Thymus (tissue), 11 donors: ENCODE measurements around the gene ZBED4. TPM values are rescaled to one million over a fixed set of nuclear protein-coding genes. Genes with fewer than 3 reads are reported as not detected.

Experiments
- DNase-seq, 9 donors: peaks; one replicate each; pipeline ENCODE4 v3.0.0-alpha.2; 2013; ENCODE audit warnings: low spot score in 9 of 9, low read depth in 6 of 9, missing footprints in 1 of 9
- H3K27ac ChIP-seq, 2 donors: one replicate each; pipeline ENCODE4 v1.5.1; 2013; ENCODE audit warnings: control low read depth in 1 of 2, low read depth in 1 of 2, low read length in 1 of 2, mild to moderate bottlenecking in 1 of 2, moderate library complexity in 1 of 2
- H3K27me3 ChIP-seq, 2 donors: one replicate each; pipeline ENCODE4 v1.5.1; 2013; ENCODE audit warnings: low read length in 1 of 2; ENCODE audit not compliant: control insufficient read depth in 2 of 2, insufficient read depth in 1 of 2
- H3K36me3 ChIP-seq, 2 donors: one replicate each; pipeline ENCODE4 v1.5.1; 2013; ENCODE audit warnings: low read length in 1 of 2, mild to moderate bottlenecking in 1 of 2, moderate library complexity in 1 of 2; ENCODE audit not compliant: control insufficient read depth in 2 of 2, insufficient read depth in 2 of 2
- H3K4me1 ChIP-seq, 2 donors: one replicate each; pipeline ENCODE4 v1.5.1; 2013; ENCODE audit warnings: low read length in 2 of 2; ENCODE audit not compliant: control insufficient read depth in 2 of 2, insufficient read depth in 2 of 2
- H3K4me3 ChIP-seq, 2 donors: one replicate each; pipeline ENCODE4 v1.5.1; 2013; ENCODE audit warnings: low read length in 2 of 2, control low read depth in 1 of 2, mild to moderate bottlenecking in 1 of 2
- H3K9me3 ChIP-seq, 2 donors: one replicate each; pipeline ENCODE4 v1.5.1; 2013; ENCODE audit warnings: low read length in 1 of 2, mild to moderate bottlenecking in 1 of 2; ENCODE audit not compliant: control insufficient read depth in 2 of 2, insufficient read depth in 1 of 2
- WGBS: extraction: QIAGEN DNeasy Blood & Tissue Kit; methylation state at CpG from one replicate; pipeline ENCODE4 v1.1.7; 2013; 5-methylcytosine and 5-hydroxymethylcytosine counted together
- polyA plus RNA-seq: library from polyadenylated mRNA; stranded (reverse); fragments of 200-250 nt; gene quantifications from one replicate; pipeline ENCODE4 v1.2.3, GENCODE V29; 2013
- total RNA-seq: library from RNA; stranded (reverse); fragments of 120-200 nt; gene quantifications from one replicate; pipeline ENCODE4 v1.2.4, GENCODE V29; 2013
- donor health status: healthy.

The ZBED4 gene
- total and polyA plus RNA-seq, 2 donors = 6.4 to 9.9 TPM

GRCh38 chr22:49897015-49897684 is 43.5 kb downstream of the ZBED4 start:
- no peaks in the 10 kb centered on the region for H3K4me1 ChIP-seq
- H3K36me3 ChIP-seq = peaks cover 15 to 29% of the 10 kb centered on the region in 2 donors
- no peak overlapping the region for H3K4me3 ChIP-seq
- no peaks in the 10 kb centered on the region for H3K27me3 ChIP-seq
- DNase-seq = no peak
- 93% methylated on average over 8 of the region's 8 CpGs for WGBS
- peaks cover 0 to 7% of the 10 kb centered on the region in 2 donors for H3K9me3 ChIP-seq
- H3K27ac ChIP-seq = no peak overlapping the region

DNA sequence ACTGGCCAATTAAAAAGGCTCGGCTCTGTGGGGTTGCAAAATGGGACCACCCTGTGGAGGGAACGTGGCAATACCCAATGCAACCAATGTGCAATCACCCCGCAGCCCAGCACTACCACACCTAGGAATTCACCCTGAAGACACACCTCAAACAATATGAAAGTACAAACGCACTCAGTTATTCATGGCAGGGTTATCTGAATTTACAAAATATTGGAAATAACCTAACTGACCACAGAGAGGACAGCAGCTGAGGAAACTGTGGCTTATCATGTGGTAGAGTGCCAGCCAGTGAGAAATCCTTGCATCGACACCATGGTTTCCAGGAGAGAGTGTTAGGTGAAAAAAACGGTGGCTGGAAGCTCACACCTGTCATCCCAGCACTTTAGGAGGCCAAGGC is 45.9 kb downstream of the ZBED4 start:
- 94% methylated on average over 6 of the region's 6 CpGs for whole genome bisulfite sequencing

GRCh38 chr22:49900441-49901230 is 47.0 kb downstream of the ZBED4 start:
- no peak for DNase-seq
- 96% methylated on average over 30 of the region's 30 CpGs for WGBS
- Histone ChIP-seq H3K4me1 (no peaks in the 10 kb centered on the region), H3K27me3 (no peaks in the 10 kb centered on the region), H3K9me3 (no peaks in the 10 kb centered on the region), H3K4me3 (no peak overlapping the region), H3K27ac (no peak overlapping the region), H3K36me3 (peaks cover 27 to 53% of the 10 kb centered on the region in 2 donors)

More for the DNA sequence above, 45.9 kb downstream of the ZBED4 start:
- H3K27me3 ChIP-seq = no peaks in the 10 kb centered on the region
- peaks cover 27 to 46% of the 10 kb centered on the region in 2 donors for H3K36me3 ChIP-seq
- no peak for DNase-seq
- peaks cover 0 to 3% of the 10 kb centered on the region in 2 donors for H3K9me3 ChIP-seq
- no peaks in the 10 kb centered on the region for H3K4me1 ChIP-seq
- H3K27ac ChIP-seq = no peak overlapping the region
- no peak overlapping the region for H3K4me3 ChIP-seq

DNA sequence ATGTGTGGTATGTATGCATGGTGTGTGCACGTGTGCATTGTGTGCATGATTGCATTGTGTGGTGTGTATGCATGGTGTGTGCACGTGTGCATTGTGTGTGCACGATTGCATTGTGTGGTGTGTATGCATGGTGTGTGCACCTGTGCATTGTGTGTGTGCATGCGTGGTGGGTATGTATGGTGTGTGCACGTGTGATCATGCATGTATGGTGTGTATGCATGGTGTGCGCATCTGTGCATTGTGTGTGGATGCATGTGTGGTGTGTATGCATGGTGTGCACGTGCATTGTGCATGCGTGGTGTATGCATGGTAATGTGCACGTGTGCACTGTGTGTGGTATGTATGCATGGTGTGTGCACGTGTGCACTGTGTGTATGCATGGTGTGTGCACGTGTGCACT is 47.8 kb downstream of the ZBED4 start:
- 94% methylated on average over 11 of the region's 11 CpGs for WGBS
- Histone ChIP-seq H3K4me3 (no peak overlapping the region), H3K4me1 (no peaks in the 10 kb centered on the region), H3K9me3 (no peaks in the 10 kb centered on the region), H3K27me3 (no peaks in the 10 kb centered on the region), H3K36me3 (peaks cover 27 to 62% of the 10 kb centered on the region in 2 donors), H3K27ac (no peak overlapping the region)
- DNase-seq = no peak

- no peak overlapping the region for H3K4me3 ChIP-seq
- WGBS = 97% methylated on average over 17 of the region's 17 CpGs
- peaks cover 38 to 76% of the 10 kb centered on the region in 2 donors for H3K36me3 ChIP-seq
- H3K4me1 ChIP-seq = no peaks in the 10 kb centered on the region
- H3K9me3 ChIP-seq = no peaks in the 10 kb centered on the region
- no peak for DNase-seq
- H3K27ac ChIP-seq = no peak overlapping the region
- H3K27me3 ChIP-seq = no peaks in the 10 kb centered on the region
Measured at GRCh38 chr22:49903322-49904039, 49.8 kb downstream of the ZBED4 start.

- Histone ChIP-seq H3K9me3 (no peaks in the 10 kb centered on the region), H3K27ac (no peak overlapping the region), H3K4me1 (no peaks in the 10 kb centered on the region), H3K36me3 (peaks cover 41 to 76% of the 10 kb centered on the region in 2 donors), H3K27me3 (no peaks in the 10 kb centered on the region), H3K4me3 (no peak overlapping the region)
- no peak for DNase-seq
- 98% methylated on average over 11 of the region's 11 CpGs for WGBS
Measured at GRCh38 chr22:49904040-49904369, 50.4 kb downstream of the ZBED4 start.

GRCh38 chr22:49905465-49905864 is 51.8 kb downstream of the ZBED4 start:
- Histone ChIP-seq H3K4me1 (no peaks in the 10 kb centered on the region), H3K36me3 (peaks cover 43 to 85% of the 10 kb centered on the region in 2 donors), H3K27ac (no peak overlapping the region), H3K27me3 (no peaks in the 10 kb centered on the region), H3K9me3 (no peaks in the 10 kb centered on the region), H3K4me3 (no peak overlapping the region)
- no peak for DNase-seq
- 97% methylated on average over 18 of the region's 18 CpGs for WGBS

GRCh38 chr22:49906071-49906798 is 52.6 kb downstream of the ZBED4 start:
- Histone ChIP-seq H3K36me3 (peaks cover 42 to 86% of the 10 kb centered on the region in 2 donors), H3K9me3 (no peaks in the 10 kb centered on the region), H3K4me3 (no peak overlapping the region), H3K27me3 (no peaks in the 10 kb centered on the region), H3K27ac (no peak overlapping the region), H3K4me1 (no peaks in the 10 kb centered on the region)
- 99% methylated on average over 28 of the region's 28 CpGs for WGBS
- no peak for DNase-seq
